Skeletal muscle tissue (tissue), 4 donors: ENCODE results near the gene KEAP1. TPM values are rescaled to one million over a fixed set of nuclear protein-coding genes. Genes with fewer than 3 reads are reported as not detected.
"Not testable (repeated sequence)": the region's sequence is repeated elsewhere in the genome, so short reads cannot be mapped to it uniquely, and the experiment has no call there.

Experiments used
- H3K27ac ChIP-seq: one replicate; pipeline ENCODE4 v1.7.0; 2013; ENCODE audit warnings: mild to moderate bottlenecking, low read depth, low read length, inconsistent platforms
- H3K27me3 ChIP-seq, 3 donors: one replicate each; pipeline ENCODE4 v1.7.0; 2013; ENCODE audit warnings: low read length in 3 of 3; ENCODE audit not compliant: control insufficient read depth in 3 of 3, insufficient read depth in 3 of 3
- H3K36me3 ChIP-seq, 3 donors: one replicate each; pipeline ENCODE4 v1.7.0; 2013; ENCODE audit warnings: low read length in 3 of 3; ENCODE audit not compliant: control insufficient read depth in 3 of 3, insufficient read depth in 3 of 3
- H3K4me1 ChIP-seq, 3 donors: one replicate each; pipeline ENCODE4 v1.7.0; 2013; ENCODE audit warnings: low read length in 3 of 3, mild to moderate bottlenecking in 3 of 3; ENCODE audit not compliant: control insufficient read depth in 3 of 3, insufficient read depth in 3 of 3
- H3K4me3 ChIP-seq, 3 donors: one replicate each; pipeline ENCODE4 v1.7.0; 2013; ENCODE audit warnings: low read length in 3 of 3
- H3K9ac ChIP-seq, 3 donors: one replicate each; pipeline ENCODE4 v1.7.0; 2013; ENCODE audit warnings: low read length in 3 of 3, mild to moderate bottlenecking in 3 of 3, moderate library complexity in 2 of 3, low read depth in 1 of 3
- H3K9me3 ChIP-seq, 3 donors: one replicate each; pipeline ENCODE4 v1.7.0; 2013; ENCODE audit warnings: low read length in 3 of 3; ENCODE audit not compliant: control insufficient read depth in 3 of 3
- total RNA-seq: library from RNA; depleted of rRNA; stranded (reverse); fragments of >200 nt; gene quantifications from one replicate; pipeline ENCODE4 v1.2.3, GENCODE V29; 2014
- donor health status: Osteomylitis.

KEAP1 gene
- total RNA-seq, 1 donor from 2014 or later: 60.0 TPM

- peak overlapping the region; percentile 89 to 92 (median 92) for H3K9ac ChIP-seq
- peak overlapping the region; percentile 80 for H3K27ac ChIP-seq
- H3K36me3 ChIP-seq: peaks cover 18 to 19% (median 19%) of the 10 kb centered on the region in 3 donors
- H3K27me3 ChIP-seq: peaks cover 0 to under 1% (median 0%) of the 10 kb centered on the region in 3 donors
- peak overlapping the region; percentile 77 to 87 (median 81) for H3K4me3 ChIP-seq
- peaks cover 11 to 16% (median 11%) of the 10 kb centered on the region in 3 donors for H3K4me1 ChIP-seq
- no peaks in the 10 kb centered on the region for H3K9me3 ChIP-seq
Observed at GRCh38 chr19:10544242-10544752, 41.1 kb upstream of the KEAP1 start.

- H3K4me1 ChIP-seq: peaks cover 11 to 16% (median 11%) of the 10 kb centered on the region in 3 donors
- peaks cover 0 to 4% (median 0%) of the 10 kb centered on the region in 3 donors for H3K27me3 ChIP-seq
- H3K36me3 ChIP-seq: peaks cover 12 to 15% (median 13%) of the 10 kb centered on the region in 3 donors
- peak within 1 kb of the TSS; percentile 80 for H3K27ac ChIP-seq
- peak within 1 kb of the TSS; percentile 77 to 87 (median 81) for H3K4me3 ChIP-seq
- no peaks in the 10 kb centered on the region for H3K9me3 ChIP-seq
- H3K9ac ChIP-seq: peak within 1 kb of the TSS; percentile 89 to 92 (median 92)
Observed at GRCh38 chr19:10543420-10544241, 40.5 kb upstream of the KEAP1 start, which contains the start of gene ATG4D. ATG4D (plus strand) TSS chr19:10543904; CDS start chr19:10544091, 187 bp downstream.

- Histone ChIP-seq H3K9me3 (no peaks in the 10 kb centered on the region), H3K27me3 (peaks cover 0 to 4% (median 1%) of the 10 kb centered on the region in 3 donors), H3K4me1 (peaks cover 11 to 16% (median 11%) of the 10 kb centered on the region in 3 donors), H3K9ac (peak overlapping the region in 1 of 3 donors; percentile 92), H3K27ac (peak overlapping the region; percentile 80), H3K4me3 (peak overlapping the region; percentile 77 to 87 (median 81)), H3K36me3 (peaks cover 9 to 10% (median 9%) of the 10 kb centered on the region in 3 donors)
Observed at GRCh38 chr19:10543059-10543419, 39.9 kb upstream of the KEAP1 start.

- not testable (repeated sequence) for H3K4me3 ChIP-seq, H3K36me3 ChIP-seq, H3K27ac ChIP-seq, H3K4me1 ChIP-seq, H3K9me3 ChIP-seq, H3K9ac ChIP-seq, H3K27me3 ChIP-seq
Observed at GRCh38 chr19:10539016-10539415, 35.9 kb upstream of the KEAP1 start.

- Histone ChIP-seq H3K9ac (no peak overlapping the region), H3K36me3 (no peaks in the 10 kb centered on the region), H3K4me3 (no peak overlapping the region), H3K9me3 (no peaks in the 10 kb centered on the region), H3K27me3 (peaks cover 0 to 7% (median 5%) of the 10 kb centered on the region in 3 donors), H3K27ac (no peak overlapping the region), H3K4me1 (peaks cover 0 to 3% (median 2%) of the 10 kb centered on the region in 3 donors)
Observed at GRCh38 chr19:10538204-10538983, 35.2 kb upstream of the KEAP1 start.

GRCh38 chr19:10537668-10538067, 34.5 kb upstream of the KEAP1 start:
- Histone ChIP-seq H3K9ac (no peak overlapping the region), H3K4me3 (no peak overlapping the region), H3K36me3 (no peaks in the 10 kb centered on the region)

GRCh38 chr19:10535613-10536012, 32.5 kb upstream of the KEAP1 start:
- no peak overlapping the region for H3K9ac ChIP-seq
- H3K4me3 ChIP-seq: no peak overlapping the region
- no peaks in the 10 kb centered on the region for H3K4me1 ChIP-seq
- H3K27me3 ChIP-seq: peaks cover 0 to 7% (median 5%) of the 10 kb centered on the region in 3 donors
- no peaks in the 10 kb centered on the region for H3K9me3 ChIP-seq
- no peaks in the 10 kb centered on the region for H3K36me3 ChIP-seq
- no peak overlapping the region for H3K27ac ChIP-seq

More at GRCh38 chr19:10537668-10538067, 34.5 kb upstream of the KEAP1 start:
- Histone ChIP-seq H3K4me1 (no peaks in the 10 kb centered on the region), H3K27me3 (peaks cover 0 to 7% (median 5%) of the 10 kb centered on the region in 3 donors), H3K27ac (no peak overlapping the region), H3K9me3 (no peaks in the 10 kb centered on the region)

- H3K9ac ChIP-seq: no peak overlapping the region
- H3K4me1 ChIP-seq: no peaks in the 10 kb centered on the region
- H3K4me3 ChIP-seq: no peak overlapping the region
- H3K27me3 ChIP-seq: peaks cover 0 to 5% (median 3%) of the 10 kb centered on the region in 3 donors
- no peak overlapping the region for H3K27ac ChIP-seq
- H3K9me3 ChIP-seq: no peaks in the 10 kb centered on the region
- no peaks in the 10 kb centered on the region for H3K36me3 ChIP-seq
Observed at GRCh38 chr19:10533646-10534386, 30.7 kb upstream of the KEAP1 start.

GRCh38 chr19:10532457-10532856, 29.3 kb upstream of the KEAP1 start:
- Histone ChIP-seq H3K4me1 (no peaks in the 10 kb centered on the region), H3K27ac (no peak overlapping the region), H3K27me3 (peaks cover 0 to 3% (median 3%) of the 10 kb centered on the region in 3 donors)

More at GRCh38 chr19:10532457-10532856, 29.3 kb upstream of the KEAP1 start:
- no peaks in the 10 kb centered on the region for H3K9me3 ChIP-seq
- H3K36me3 ChIP-seq: no peaks in the 10 kb centered on the region
- no peak overlapping the region for H3K9ac ChIP-seq
- no peak overlapping the region for H3K4me3 ChIP-seq
